GM18498 (cell line): Measurements from ENCODE around the gene GPRASP3.
A peak's percentile ranks its signal among the peaks of the same experiment; 100 is the strongest.

Source experiments
- ATAC-seq: cut with Tn5 transposase; IDR thresholded peaks from one replicate; pipeline ENCODE4 v1.9.1; 2021; ENCODE audit warnings: mild to moderate bottlenecking, moderate library complexity; ENCODE audit not compliant: unreplicated experiment

Gene GPRASP3

DNA sequence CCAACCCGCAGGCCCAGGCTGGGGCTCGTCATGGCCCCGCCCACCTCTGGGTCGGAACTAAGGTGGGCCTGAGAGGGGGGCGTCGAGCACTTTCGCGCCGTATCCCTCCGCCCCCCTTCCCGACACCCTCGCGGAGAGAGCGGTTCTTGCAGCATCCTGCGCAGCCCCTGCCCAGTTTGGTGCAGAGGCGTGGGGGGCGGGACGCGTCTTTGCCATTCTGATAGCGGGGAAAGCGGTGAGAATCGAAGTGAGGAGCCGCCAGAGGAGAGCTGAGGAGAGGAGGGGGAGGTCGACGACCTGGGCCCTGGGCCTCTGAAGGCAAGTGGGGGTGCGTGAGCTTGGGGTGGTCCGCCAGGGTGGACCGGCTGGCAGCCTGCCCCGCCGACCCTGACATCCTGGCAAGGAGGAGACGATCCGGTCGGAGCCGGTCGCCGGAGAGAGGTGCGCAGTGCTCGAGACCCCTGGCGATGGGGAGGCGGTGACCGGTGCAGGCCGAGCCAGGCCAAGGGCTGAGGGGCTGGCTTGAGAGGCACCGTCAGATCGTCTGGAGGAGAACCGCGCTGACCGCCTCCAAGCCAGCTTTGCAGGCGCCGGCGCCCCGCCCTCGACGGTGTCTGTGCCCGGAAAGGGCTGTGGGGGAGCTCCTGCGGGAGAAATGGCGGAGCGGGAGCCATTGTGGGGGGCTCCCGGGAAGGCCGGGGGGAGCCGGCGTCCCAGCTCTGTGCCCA is 25.5 kb downstream of the GPRASP3 start:
- peak; percentile 69 for ATAC-seq

GRCh38 chrX:102765217-102765616 is 44.7 kb downstream of the GPRASP3 start:
- ATAC-seq, result no peak

DNA sequence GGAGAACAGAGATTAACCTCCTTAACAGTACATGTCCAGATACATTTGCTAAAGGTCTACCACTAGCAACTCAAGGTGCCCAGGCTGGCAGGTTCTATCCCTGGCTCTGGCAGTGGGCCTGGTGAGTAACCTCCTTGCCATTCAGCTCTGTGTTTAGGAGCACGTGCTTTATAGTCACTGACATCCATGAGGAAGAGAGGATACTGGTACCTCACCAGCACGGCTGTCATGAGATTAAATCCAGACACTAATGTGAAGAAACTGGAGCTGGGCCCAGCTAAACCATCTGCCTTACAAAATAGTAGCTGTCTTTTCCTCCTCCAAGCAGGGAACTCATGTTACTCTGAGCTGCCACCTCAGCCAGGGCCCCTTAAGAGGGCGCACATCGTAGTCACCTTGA is 45.3 kb downstream of the GPRASP3 start:
- no peak for ATAC-seq

- ATAC-seq, result no peak
Measured at GRCh38 chrX:102767287-102767686, 46.7 kb downstream of the GPRASP3 start.

- ATAC-seq, result peak; percentile 96
Measured at GRCh38 chrX:102768987-102769761, 48.6 kb downstream of the GPRASP3 start.
